Superior temporal gyrus (tissue), 1 donor: ENCODE measurements around the gene TSC1.

ENCODE experiments used
- DNase-seq: peaks from one replicate; pipeline ENCODE4 v3.0.0-alpha.2; 2016; ENCODE audit errors: extremely low spot score

TSC1 gene

DNA sequence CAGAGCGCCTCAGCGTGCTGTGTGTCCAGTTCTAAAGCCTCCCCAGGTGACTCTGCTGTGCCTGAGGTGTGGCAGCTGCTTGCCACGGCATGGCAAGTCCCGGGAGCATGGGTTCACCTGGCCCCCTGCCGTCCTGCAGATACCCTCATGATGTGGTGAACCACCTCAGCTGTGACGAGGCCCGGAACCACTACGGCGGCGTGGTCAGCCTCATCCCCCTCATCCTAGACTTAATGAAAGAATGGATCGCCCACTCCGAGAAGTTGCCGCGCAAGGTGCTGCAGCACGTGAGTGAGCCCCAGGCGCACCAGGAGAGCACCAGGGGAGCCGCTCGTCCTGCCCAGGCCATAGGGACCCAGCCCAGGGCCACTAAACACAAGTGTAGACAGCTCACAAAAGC is 56.3 kb downstream of the TSC1 start:
- DNase-seq: no peak

DNA sequence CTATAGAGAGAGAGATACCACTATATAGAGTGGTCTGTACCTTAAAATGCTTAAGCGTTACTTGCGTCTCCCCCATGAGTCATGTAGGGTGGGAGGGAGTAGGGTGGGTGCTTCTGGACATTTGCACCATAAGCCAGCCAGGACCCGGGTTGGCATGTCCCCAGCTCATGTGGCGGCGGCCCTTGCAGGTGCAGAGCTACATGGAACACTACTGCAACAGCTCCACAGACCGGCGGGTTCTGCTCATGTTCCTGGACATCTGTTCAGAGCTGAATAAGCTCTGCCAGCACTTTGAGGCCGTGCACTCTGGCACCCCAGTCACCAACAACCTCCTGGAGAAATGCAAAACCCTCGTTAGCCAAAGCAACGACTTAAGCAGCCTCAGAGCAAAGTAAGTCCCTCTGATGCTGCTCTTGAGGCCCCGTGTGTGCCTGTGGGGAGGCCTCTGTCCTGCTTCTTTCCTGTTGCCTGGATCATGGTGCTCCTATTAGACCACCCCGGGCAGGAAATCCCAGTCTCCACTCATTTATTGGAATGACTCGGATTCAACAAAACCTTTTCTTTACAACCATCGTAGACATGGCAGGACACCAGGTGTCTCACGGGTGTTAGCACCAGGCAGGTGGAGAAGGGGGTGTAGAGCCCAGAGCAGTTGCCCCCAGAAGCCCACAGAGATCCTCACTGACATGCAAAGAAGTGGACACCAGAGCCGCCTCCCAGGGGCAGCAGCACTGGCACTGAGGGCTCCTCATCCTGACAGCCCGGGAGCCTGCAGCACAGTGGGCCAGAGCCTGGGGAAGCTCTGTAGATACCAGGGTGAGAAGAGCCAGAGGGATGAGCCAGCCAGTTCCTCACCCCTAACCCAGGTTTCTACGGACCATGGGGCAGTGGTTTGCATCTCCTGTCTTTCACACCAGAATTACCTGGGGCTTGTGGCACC is 57.0 kb downstream of the TSC1 start:
- DNase-seq: no peak

DNA sequence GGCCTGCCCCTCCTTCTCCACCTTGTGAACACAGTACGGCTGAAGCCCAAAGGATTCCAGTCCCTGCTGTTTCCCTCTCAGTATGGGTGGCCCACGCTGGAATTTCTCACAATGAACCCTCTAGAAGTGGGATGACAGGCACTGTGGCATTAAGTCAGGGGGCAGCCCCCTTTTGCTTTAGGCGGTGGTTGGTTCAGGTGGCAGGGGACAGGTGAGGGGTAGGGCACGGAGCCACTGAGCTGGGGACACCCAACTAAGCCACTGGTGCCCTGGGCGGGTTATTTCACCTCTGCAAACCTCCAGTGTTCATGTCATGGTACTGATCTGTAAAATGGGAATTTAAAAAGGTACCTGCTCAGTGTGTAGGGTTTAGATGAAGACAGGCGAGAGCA is 58.1 kb downstream of the TSC1 start:
- DNase-seq: no peak

DNA sequence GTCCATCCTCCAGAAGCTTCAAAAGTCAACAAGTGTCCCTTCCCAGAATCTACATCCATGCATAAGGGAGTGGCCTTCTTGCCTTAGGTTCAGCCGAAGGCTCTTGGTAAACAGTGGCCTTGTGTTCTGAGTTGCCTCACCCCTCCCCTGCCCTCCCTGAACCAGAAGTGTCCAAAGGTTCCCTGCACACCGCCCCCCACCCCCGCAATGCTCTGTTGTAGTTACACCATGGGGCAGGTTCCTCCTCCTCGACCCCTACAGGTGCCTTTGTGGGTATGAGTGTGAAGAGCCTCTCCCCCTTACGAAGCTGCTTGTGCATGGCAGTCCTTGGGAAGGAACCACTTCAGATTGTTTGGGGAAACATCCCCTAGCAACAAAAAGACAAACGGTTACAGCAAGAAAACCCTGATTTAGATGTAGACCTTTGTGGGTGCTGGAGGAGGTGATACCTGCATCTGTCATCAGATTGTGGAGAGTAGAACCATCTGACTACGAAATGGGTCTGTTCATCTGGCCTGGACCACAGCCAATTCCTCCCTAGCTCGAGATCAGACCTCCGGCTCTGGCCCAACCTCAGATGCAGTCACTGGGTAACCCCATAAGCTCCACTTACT is 58.6 kb downstream of the TSC1 start:
- no peak for DNase-seq

DNA sequence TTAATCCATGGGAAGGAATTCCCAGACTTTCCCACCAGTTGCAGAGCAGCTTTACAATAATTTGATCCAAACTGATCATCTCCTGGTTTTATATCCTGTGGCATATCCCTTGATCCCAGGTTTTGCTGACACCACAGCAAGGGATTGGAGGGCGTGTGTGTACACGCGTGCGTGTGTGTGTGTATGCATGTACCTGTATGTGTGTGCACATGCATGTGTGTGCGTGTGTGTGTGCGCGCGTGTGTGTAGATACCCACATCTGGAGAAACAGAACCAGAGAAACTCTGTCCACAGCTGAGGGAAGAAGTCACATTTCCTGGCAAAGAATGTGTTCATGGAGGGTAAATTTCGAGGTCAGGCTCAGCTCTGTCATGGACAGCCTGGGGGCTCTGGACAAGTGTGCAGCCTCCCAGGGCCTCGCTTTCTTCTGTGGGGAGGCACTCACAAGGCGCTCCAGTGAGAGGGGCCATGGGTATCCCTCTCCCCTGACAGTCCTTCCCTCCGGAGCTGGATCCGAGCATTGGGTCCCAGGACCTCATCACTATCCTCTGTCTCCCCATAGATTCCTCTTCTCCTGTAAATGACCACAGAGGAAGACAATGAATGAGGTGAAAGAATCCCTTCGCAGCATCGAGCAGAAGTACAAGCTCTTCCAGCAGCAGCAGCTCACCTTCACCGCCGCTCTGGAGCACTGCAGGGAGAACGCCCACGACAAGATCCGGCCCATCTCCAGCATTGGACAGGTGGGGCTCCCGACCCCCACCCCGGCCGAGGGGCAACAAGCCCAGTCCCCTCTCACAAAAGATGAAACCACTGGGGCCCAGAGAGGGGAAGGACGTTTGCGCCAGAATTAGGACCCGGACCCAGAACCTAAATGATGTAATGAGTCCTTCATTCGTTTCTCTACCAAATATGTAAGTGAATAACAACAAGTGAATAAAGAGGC is 60.8 kb downstream of the TSC1 start:
- no peak for DNase-seq

DNA sequence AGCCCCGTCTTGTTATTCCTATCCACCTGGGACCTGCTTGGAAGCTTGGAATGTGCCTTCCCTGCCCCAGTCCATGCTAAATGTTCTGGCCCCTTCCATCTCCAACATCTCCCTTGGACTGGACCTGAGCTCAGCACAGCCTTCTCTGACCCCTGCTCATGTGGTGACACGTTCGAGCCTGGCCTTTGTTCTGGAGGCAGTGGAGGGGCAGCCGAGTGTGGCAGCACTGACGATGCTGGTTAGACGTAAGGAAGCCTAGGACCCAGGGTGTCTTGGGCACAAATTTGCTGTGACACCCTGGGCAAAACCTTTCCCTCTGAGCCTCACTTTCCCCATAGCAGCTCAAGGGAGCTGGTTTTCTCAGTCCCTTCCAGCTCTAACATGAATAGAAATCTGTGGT is 61.8 kb downstream of the TSC1 start:
- DNase-seq: no peak

DNA sequence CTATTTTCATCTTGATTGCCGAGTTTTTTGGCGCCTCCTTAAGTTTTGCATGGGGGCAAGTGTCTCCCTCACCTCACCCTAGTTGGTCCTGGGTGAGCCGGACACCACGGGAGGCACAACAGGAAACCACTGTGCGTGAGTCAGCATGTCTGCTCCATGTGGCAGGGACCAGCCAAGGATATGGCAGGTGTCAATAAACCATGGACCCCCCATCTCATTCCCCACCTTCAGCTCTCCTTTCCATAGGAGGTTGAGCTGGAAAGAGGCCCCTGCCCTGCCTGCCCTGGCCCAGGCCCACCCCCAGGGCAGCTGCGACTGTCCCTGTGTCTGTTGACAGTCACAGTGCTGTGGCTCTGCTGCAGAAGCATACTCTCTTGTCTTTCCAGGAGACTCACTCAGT is 62.6 kb downstream of the TSC1 start:
- DNase-seq: no peak

DNA sequence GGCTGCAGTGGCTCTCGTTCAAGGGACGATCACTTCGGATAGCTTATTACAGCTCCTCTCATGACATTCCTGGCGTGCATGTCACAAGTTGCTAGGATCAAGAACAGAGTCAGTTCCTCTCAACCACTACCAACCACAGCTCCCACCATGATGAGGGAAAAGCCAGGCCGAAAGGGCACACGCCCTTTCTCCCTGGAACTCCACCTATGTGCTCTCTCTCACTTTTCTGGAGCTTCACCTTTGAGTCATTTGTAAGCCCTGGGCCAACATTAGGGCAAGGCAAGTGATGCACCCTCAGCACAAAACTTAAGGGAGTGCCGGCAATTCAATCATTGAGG is 64.1 kb downstream of the TSC1 start:
- DNase-seq: no peak

DNA sequence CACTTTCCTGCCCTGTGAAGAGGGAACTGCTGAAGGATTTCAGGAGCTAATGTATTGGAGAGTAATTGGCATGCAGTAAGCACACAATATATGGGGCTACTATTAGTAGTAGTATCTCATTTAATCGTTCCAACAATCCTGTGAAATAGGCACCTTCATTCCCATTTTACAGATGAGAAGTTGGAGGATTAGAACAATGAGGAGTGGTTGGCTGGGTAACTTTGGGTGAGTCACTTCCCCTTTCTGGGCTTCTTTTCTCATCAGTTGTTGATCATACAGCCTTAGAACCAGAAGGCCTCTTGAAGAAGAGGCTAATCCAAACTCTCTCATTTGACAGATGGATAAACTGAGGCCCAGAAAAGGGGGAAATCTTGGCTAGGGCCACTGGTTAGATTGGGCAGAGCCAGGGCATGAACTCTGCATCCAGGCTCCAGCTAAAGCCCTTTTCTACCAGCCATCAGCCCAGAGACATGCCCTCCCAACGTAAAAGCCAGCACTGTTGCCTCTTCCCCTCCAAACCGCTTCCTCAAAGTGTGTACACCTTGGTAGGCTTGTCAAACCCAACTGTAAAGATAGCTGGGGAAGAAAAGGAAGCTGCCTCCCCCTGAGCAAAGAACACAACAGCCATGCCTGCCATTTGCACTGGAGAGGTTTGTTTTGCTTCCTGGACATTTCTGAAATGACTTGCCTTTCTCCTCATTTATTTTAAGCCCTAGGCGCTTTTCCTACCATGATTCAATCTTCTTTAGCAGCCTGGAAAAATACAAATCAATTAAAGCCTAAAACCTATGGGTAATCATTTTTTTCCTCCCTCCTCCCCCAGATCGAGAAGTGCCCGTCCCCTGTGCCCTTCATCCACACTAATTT is 64.7 kb downstream of the TSC1 start:
- DNase-seq: no peak

DNA sequence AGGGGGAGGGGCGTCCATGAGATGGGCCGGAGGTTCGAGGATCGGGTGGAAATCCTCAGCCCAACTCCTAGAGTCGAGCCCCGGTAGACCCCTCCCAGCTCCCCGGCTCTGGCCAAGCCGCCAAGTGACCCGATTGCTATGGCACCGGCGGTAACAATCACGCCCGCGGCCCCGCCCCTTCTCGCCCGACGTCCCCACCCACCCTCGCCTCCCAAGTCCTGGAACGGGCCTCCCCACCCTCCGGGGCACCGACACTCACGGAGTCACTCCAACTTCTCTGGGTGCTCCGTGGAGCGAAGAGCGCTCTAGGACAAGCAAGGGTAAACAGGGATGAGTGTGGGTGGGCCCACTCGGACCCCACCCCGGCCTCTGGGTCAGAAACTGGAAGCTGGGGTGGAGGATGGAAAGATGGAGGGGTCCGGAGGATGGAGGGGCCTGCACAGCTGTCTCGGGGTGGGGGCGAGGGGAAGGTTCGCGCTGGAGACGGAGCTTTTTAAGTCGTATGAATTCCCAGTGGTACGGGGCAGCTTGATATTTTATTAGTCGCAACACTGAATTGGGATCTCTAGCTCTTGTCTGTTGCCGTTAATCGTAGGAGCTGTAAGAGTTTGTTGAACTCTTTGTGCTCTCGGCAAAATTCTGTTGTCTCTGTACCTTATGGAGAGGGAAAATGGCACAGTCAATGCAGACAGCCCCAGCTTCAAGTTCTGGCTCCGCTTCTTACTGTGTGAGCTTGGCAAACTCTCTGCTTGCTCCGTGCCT is 65.5 kb downstream of the TSC1 start, which contains the start of gene SPACA9:
TSS of gene SPACA9 (plus strand) at position 204 of the 762 bp plus-strand sequence. CDS start 5,050 bp downstream, outside the sequence.
- DNase-seq: no peak

DNA sequence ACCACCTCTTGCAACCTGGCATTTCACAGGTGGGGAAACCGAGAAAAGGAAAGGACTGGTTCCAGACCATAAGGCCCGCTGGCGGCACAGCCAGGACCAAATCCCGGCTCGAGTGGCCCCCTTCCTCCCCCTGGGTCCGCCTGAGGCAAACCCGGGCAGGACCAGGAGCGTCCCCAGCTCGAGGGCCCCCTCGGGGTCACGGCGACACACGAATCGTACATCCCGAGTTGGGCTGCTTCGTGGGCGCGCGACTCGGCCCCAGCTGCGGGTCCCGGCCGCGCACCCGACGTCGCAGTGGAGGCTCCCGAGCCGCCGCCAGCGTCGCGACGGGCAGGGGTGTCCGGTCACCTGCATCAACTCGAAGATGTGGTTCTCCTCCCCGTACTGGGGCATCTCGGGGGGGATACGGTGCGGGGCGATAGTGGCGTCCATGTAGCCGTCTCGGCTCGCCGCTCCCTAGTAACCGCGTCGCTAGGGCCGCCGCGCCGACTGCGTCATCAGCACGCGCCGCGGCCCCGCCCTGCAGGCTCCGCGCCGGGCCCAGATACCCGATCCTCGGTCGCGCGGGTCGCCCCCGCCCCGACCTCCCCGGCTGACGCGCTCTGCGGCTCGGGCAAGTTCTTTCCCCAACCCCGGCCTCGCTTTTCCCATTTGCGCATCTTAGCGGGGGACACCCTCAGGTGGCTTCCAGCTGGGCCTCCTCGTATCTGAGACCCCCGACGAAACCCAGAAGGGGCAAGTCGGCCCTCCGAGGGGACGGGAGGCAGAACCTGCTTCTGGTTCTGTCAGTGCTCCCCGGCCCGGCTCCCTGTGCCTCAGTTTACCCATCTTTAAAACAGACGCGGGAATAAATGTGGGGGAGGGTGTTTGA is 66.4 kb downstream of the TSC1 start, which contains the start of gene AK8:
TSS of gene AK8 (minus strand) at position 461 of the 871 bp plus-strand sequence. CDS start at position 432, 29 bp downstream.
- peak; percentile 72 for DNase-seq

DNA sequence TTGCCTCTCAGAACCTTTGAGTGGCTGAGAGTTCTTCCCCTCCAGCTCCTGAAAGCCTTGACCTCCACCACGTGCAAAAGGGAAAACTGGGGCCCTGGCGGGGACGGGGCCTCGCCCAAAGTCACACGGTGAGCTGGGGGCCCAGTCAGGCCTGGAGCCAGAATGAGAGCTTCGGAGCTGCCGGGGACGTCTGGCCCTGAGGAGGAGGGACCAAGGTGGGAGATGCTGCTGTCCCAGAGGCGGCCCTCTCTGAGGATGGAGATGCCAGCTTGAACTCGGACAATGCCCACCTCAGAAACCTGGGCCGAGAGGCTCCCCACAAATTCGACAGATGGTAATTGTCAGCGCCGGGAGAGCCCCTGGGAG is 67.0 kb downstream of the TSC1 start:
- no peak for DNase-seq

DNA sequence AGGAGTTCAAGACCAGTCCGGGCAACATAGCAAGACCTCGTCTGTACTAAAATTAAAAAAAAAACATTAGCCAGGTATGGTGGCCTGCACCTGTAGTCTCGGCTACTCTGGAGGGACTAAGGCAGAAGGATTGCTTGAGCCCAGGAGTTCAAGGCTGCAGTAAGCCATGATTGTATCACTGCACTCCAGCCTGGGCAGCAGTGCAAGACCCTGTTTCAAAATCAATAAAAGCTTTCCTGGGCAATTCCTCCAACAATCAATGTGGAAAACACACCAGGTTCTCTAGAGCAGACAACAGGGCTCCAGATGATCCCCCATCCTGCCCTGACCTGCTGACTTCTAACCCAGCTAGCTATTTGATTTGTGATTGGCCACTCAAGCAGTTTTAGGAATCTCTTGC is 67.6 kb downstream of the TSC1 start:
- DNase-seq: no peak

DNA sequence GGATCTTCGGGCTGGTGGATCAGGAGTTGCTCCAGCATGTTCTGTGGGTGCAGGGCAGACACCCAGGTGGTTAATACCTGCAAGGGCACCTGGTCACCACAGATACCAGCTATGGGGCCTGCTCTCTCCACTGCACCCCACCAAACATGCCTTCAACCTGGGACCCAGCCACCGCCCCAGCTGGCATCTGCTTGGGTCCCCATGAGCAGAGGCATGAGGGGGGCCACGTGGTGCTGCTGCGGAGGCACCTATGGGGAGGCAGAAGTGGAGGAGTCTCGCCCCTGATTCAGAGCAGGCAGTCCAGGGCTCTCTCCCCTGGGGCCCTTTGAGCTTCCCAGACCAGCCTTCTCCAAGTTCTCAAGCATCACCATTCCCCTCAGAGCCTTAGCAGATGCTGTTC is 69.3 kb downstream of the TSC1 start:
- no peak for DNase-seq

DNA sequence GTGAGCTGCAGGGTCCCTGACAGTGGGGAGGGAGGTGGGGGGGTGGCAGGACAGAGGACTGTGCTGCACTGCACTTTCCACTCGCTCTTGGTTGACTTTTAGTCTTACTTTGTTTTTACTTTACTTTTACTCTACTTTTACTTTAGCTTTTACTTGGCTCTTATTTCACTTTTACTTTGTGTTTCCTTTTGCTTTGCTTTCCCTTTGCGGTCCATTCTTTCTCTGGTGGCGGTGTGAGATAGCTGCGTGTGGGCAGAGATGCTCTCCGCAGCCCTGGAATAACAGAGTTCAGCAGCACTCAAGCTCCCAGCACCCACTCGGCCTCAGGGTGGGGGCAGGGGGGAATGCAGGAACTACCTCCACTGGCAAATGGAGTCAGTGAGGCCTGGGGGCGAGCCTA is 71.0 kb downstream of the TSC1 start:
- no peak for DNase-seq

DNA sequence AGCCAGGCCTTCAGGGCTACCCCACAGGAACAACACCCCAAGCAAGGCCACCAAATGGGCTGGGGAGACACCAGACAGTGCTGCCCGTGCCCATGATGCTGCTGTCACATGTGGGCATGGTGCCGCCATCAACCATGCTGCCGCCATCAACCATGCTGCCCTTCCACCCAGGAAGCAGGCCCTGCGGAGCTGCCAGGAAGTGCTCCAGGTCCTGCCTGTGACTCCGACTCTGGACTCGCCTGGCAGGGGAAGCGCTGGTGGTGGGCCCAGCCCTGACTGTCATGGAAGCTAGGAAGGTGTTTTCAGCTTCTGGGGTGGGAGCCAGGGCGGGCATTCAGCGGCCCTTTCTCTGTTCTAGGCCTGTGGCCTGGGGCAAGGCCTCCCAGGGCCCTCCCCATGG is 75.2 kb downstream of the TSC1 start:
- DNase-seq: no peak

DNA sequence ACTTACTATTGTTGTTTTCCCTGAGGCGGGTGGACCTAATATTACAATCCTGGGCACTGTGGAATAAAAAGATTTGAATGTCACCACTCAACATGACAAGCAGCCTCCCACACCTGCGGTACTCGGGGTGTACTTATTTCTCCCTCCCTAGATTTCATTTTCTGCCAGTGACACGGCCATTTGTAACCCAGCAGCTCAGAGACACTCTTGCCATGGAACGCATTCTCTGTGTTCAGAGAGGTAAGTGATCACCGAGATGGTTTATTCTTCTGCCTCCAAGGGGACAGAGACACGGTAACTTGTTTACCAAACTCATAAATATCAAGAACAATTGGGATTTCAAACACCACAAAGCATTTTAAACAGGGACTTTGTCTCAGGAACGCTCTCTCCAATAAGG is 77.5 kb downstream of the TSC1 start:
- no peak for DNase-seq

DNA sequence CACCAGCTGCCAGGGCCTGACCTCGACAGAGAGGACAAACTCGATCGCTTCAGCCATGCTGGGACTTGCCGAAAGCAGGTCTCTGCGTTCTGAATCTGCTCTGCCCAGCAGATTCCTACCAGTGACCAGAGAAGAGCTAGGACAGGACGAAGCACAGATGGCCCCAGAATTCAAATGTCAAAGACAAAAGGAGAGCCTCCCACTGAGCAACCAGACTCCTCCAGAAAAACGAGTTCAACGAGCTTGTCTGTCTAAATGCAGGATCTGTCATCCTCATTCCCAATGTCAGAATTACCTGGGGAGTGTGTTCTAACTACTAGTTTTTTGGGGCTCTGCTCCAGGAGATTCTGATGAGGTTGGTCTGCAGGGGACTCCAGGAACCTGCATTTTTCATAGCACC is 79.7 kb downstream of the TSC1 start:
- no peak for DNase-seq

DNA sequence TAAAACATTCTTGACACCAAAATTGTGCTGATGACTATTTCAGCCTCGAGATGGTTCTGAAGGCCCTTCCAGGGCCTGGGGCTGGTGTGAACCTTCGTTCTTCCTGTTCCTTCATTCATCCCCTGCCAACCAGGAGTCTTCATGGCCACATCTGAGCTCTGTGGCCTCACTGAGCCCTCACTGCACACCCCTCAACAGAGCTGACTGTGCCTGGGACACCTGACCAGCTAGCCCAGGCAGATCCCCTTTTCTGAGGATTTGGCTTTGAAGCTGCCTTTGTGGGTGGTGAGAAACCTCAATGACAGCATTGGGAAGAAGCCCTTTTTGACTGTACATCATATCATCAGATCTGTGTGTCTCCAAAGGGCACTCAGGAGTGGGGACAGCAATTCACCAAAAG is 80.1 kb downstream of the TSC1 start:
- no peak for DNase-seq
